ENCODE data around the gene UBE3C.

The UBE3C gene

DNA sequence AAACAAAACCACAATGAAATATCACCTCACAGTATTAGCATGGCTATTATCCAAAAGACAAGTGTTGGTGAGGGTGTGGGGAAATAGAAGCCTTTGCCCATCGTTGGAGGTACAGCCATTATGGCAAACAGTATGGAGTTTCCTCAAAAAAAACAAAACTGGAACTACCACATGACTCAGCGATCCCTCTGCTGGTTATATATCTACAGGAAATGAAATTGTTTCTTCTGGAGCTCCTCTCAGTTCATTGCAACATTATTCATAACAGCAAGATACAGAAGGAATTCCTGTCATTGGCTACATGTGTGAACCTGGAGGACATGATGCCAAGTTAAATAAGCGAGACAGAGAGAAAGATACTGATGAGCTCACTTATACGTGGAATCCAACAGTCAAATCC, 2.4 kb upstream of the UBE3C start:
- no peak overlapping the region for H3K9ac ChIP-seq (ENCODE audit: low read length)
- H3K4me3 ChIP-seq (ENCODE audit: low read length): no peak overlapping the region
- no peaks in the 10 kb centered on the region for H3K36me3 ChIP-seq (ENCODE audit: control insufficient read depth, insufficient read depth, low read length)
- H3K27ac ChIP-seq (ENCODE audit: low read depth, low read length): no peak overlapping the region
- H3K4me1 ChIP-seq (ENCODE audit: control insufficient read depth, insufficient read depth, low read length): peaks cover 17% of the 10 kb centered on the region
- no peaks in the 10 kb centered on the region for H3K27me3 ChIP-seq (ENCODE audit: control insufficient read depth, insufficient read depth, low read length)

DNA sequence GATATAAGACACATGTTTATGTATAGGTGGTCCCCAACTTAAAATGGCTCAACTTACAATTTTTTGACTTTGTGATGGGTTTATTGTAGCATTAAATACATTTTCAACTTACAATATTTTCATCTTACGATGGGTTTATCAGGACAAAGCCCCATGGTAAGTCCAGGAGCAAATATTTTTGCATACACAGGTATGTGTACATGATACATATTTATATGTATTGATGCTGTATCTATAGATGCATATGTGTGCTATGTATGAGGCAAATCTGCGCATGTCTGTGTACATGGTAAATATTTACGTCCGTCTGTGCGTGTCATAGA, 664 bp upstream of the UBE3C start:
- Histone ChIP-seq H3K36me3 (ENCODE audit: control insufficient read depth, insufficient read depth, low read length) (no peaks in the 10 kb centered on the region), H3K27me3 (ENCODE audit: control insufficient read depth, insufficient read depth, low read length) (no peaks in the 10 kb centered on the region), H3K4me1 (ENCODE audit: control insufficient read depth, insufficient read depth, low read length) (peaks cover 17% of the 10 kb centered on the region), H3K27ac (ENCODE audit: low read depth, low read length) (peak overlapping the region; percentile 88), H3K9ac (ENCODE audit: low read length) (no peak overlapping the region), H3K4me3 (ENCODE audit: low read length) (peak overlapping the region; percentile 73)

DNA sequence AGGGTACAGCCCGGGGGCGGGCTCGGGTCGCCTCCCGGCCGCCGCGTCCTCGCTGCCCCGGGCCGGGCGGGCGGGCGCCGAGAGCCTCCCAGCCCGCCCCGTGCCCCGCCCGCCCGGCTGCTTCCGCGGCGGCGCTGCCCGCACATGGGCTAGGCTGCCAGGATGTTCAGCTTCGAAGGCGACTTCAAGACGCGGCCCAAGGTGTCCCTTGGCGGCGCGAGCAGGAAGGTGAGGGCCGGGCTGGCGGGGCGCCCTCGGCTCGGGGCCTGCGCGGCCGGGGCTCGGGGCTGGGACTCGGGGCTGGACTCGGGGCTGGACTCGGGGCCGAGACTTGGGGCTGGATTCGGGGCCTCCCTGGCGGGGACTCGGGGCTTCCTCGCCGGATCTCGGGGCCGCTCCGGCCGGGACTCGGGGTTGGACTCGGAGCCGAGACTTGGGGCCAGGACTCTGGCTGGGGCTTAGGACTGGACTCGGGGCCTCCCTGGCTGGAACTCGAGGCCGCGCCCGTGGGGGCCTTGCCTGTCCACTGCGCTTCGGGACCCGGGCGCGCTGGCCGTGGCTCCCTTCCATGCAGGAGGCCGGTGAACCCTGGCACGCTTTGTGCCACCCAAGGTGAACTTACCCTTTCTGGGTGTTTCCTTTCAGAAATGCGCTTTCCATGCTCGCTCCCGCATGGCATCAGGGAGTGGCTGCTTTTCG, 534 bp downstream of the UBE3C start:
- H3K36me3 ChIP-seq (ENCODE audit: control insufficient read depth, insufficient read depth, low read length): no peaks in the 10 kb centered on the region
- peak overlapping the region; percentile 64 for H3K4me3 ChIP-seq (ENCODE audit: low read length)
- H3K27me3 ChIP-seq (ENCODE audit: control insufficient read depth, insufficient read depth, low read length): no peaks in the 10 kb centered on the region
- H3K9ac ChIP-seq (ENCODE audit: low read length): peak overlapping the region; percentile 80
- H3K4me1 ChIP-seq (ENCODE audit: control insufficient read depth, insufficient read depth, low read length): peaks cover 17% of the 10 kb centered on the region
- H3K27ac ChIP-seq (ENCODE audit: low read depth, low read length): peak overlapping the region; percentile 79

DNA sequence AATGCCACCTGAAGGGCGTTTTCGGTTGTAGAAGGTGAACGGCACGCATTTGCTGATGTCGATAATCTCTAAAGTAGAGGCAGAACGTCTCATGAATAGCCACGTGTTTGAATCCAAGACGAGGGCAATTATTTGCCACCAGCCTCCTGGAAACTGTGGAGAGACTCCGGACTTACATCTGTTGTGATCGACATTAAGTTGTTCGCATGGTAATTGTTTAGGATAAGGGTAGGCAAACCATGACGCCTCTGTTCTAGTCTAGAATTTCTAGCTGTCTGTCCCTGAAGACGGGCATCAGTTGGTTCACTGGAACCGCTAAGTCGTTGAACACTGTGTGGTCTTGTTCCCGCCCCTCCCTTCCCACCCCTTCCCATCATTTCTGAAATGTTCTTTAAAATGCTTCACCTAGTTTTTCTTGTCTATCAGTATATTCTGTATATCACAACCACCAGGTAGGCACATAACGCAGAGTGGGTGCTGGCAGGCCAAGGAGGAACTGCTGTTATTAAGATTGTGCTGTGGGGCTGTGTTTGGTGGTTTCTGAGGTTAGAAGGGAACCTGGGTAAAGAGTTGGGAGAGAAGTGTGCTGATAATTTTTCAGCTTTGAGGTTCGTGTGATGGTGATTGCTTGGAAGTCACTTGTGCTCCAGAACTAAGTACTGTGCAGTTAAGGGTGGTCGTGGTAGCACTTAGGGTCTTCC, 1.2 kb downstream of the UBE3C start:
- no peaks in the 10 kb centered on the region for H3K27me3 ChIP-seq (ENCODE audit: control insufficient read depth, insufficient read depth, low read length)
- peak overlapping the region; percentile 79 for H3K27ac ChIP-seq (ENCODE audit: low read depth, low read length)
- no peaks in the 10 kb centered on the region for H3K36me3 ChIP-seq (ENCODE audit: control insufficient read depth, insufficient read depth, low read length)
- peak overlapping the region; percentile 64 for H3K4me3 ChIP-seq (ENCODE audit: low read length)
- peaks cover 17% of the 10 kb centered on the region for H3K4me1 ChIP-seq (ENCODE audit: control insufficient read depth, insufficient read depth, low read length)
- peak overlapping the region; percentile 80 for H3K9ac ChIP-seq (ENCODE audit: low read length)

DNA sequence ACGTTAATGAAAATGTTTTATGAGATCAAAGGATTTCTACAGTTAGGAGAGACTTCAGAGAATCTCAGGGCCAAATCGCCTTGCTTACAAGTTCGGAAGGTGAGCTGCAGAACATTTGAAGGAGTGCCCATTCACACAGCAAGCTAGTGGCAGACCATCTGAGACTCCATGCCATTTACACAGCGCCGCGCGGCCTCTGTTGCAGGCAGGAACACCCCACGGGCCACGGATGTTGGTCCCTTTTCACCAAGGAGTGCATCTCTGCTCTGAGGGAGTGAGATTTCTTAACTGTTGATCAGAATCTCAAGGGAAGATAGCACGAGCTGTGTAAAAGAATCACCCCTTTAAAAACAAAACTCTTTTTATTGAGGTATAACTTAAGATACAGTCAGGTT, 1.8 kb downstream of the UBE3C start:
- no peak overlapping the region for H3K27ac ChIP-seq (ENCODE audit: low read depth, low read length)
- peaks cover 17% of the 10 kb centered on the region for H3K4me1 ChIP-seq (ENCODE audit: control insufficient read depth, insufficient read depth, low read length)
- H3K36me3 ChIP-seq (ENCODE audit: control insufficient read depth, insufficient read depth, low read length): no peaks in the 10 kb centered on the region
- peak overlapping the region; percentile 64 for H3K4me3 ChIP-seq (ENCODE audit: low read length)
- H3K27me3 ChIP-seq (ENCODE audit: control insufficient read depth, insufficient read depth, low read length): no peaks in the 10 kb centered on the region
- H3K9ac ChIP-seq (ENCODE audit: low read length): no peak overlapping the region

DNA sequence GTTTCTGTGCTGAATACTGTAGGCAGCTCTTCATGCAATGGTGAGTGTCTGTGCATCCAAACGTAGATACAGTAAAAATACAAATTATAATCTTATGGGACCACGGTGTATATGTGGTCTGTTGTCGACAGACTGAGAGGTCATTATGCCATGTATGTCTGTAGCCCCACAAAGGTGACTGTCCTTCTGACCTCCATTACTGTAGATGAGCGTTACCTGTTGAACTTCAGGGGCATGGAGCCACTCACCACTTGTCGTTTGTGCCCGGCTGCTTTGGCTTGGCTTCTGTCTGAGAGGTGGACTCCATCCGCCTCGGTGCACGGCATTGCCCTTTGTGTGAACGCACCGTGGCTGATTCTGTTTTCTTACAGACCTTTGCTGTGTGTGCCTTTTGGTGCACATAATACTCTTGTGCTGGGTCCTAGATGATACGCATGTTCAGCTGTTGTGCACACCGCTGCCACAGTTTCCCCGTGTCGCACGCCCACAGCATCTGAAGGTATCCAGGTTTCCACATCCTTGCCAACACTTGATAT, 2.9 kb downstream of the UBE3C start:
- no peak overlapping the region for H3K9ac ChIP-seq (ENCODE audit: low read length)
- H3K4me1 ChIP-seq (ENCODE audit: control insufficient read depth, insufficient read depth, low read length): peaks cover 17% of the 10 kb centered on the region

DNA sequence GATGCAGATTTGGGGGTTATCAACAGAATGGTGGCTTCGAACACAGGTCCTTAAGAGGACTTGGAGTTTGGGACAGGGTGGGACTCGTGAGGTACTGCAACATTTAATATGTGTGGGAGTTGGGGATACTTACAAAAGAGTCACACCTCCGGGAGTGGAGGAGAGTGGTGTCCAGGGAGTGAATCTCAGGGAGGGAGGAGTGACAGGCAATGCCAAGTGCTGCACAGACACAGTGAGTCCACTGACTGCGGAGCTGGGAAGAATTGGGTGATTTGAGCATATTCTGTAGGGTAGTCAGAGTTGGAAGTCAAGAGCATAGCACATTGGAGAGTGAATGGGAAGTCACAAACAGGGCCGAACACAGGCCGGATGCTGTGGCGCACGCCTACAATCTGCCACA, 5.1 kb downstream of the UBE3C start:
- Histone ChIP-seq H3K27me3 (ENCODE audit: control insufficient read depth, insufficient read depth, low read length) (no peaks in the 10 kb centered on the region), H3K4me1 (ENCODE audit: control insufficient read depth, insufficient read depth, low read length) (peaks cover 14% of the 10 kb centered on the region), H3K36me3 (ENCODE audit: control insufficient read depth, insufficient read depth, low read length) (no peaks in the 10 kb centered on the region), H3K9ac (ENCODE audit: low read length) (no peak overlapping the region), H3K4me3 (ENCODE audit: low read length) (no peak overlapping the region), H3K27ac (ENCODE audit: low read depth, low read length) (no peak overlapping the region)

More for the DNA sequence above, 2.9 kb downstream of the UBE3C start:
- no peaks in the 10 kb centered on the region for H3K27me3 ChIP-seq (ENCODE audit: control insufficient read depth, insufficient read depth, low read length)
- no peaks in the 10 kb centered on the region for H3K36me3 ChIP-seq (ENCODE audit: control insufficient read depth, insufficient read depth, low read length)
- no peak overlapping the region for H3K27ac ChIP-seq (ENCODE audit: low read depth, low read length)
- H3K4me3 ChIP-seq (ENCODE audit: low read length): no peak overlapping the region

DNA sequence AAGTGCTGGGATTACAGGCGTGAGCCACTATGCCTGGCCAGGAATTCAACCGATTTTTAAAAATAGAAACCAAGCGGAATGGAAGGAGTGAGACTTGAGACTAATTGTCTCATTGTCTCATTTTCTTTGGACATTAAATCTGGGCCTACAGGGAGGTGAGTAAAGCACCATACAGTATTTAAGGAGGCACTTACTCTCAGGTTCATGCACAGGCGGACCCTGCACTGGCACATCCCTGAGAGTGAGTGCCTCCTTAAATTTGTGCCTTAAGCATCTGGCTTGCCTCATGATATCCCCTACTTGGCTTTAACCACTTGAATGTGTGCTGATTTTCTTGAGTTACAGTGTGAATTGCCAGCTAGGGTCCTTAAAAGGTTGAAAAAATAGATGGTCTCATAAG, 10.6 kb downstream of the UBE3C start:
- Histone ChIP-seq H3K4me1 (ENCODE audit: control insufficient read depth, insufficient read depth, low read length) (no peaks in the 10 kb centered on the region), H3K9ac (ENCODE audit: low read length) (no peak overlapping the region), H3K27me3 (ENCODE audit: control insufficient read depth, insufficient read depth, low read length) (no peaks in the 10 kb centered on the region), H3K4me3 (ENCODE audit: low read length) (no peak overlapping the region), H3K36me3 (ENCODE audit: control insufficient read depth, insufficient read depth, low read length) (no peaks in the 10 kb centered on the region), H3K27ac (ENCODE audit: low read depth, low read length) (no peak overlapping the region)

DNA sequence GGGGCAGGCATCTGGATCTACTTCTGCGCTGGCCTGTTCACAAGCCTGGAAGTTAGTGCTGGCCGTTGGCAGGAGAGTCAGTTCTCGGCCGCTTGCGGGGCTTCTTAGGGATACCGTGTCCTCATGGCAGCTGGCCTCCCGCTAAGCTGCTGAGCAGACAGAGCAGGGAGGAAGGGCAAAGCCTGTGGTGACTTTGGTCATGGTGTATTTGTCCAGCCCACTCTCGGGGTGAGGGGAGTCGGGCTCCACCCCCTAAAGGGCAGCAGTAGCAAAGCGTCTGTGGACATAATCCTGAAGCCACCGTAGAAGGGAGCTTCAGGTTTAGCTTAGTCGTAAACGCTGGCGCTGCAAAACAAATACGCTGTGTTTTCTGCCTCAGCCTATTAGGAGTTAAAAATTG, 12.2 kb downstream of the UBE3C start:
- Histone ChIP-seq H3K36me3 (ENCODE audit: control insufficient read depth, insufficient read depth, low read length) (no peaks in the 10 kb centered on the region), H3K4me3 (ENCODE audit: low read length) (no peak overlapping the region), H3K4me1 (ENCODE audit: control insufficient read depth, insufficient read depth, low read length) (no peaks in the 10 kb centered on the region), H3K27ac (ENCODE audit: low read depth, low read length) (no peak overlapping the region), H3K27me3 (ENCODE audit: control insufficient read depth, insufficient read depth, low read length) (no peaks in the 10 kb centered on the region), H3K9ac (ENCODE audit: low read length) (no peak overlapping the region)

DNA sequence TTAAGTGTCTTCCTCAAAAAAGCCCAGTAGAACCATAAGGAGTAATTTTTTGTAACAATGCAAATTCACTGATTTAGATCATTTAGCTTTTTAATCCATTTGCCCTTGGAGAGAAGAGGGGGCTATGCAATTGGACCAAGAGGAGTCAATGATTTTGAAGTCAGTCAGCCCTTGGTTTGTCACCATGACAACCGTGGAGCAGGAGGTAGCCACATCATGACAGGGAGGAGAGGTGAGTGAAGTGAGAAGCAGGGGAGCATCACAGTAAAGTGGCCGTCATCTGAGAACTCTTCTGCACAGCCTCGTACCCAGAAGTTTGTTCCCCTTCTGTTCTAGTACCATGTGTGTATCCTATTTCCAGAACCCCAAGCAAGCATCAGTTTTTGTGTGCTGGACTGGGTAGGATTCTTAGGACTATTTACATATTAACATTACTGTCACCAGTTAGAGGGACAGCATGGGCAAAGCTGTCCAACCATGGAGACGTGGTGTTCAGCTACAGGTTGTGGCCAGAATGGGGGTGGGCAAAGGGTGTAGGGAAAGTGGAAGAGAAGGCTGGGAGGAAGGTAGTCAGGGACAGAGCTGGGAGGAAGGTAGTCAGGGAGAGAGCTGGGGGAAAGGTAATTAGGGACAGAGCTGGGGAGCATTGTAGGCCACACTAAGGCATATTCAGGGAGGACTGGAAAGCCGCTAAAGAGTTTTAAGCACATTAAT, 13.1 kb downstream of the UBE3C start:
- Histone ChIP-seq H3K27me3 (ENCODE audit: control insufficient read depth, insufficient read depth, low read length) (no peaks in the 10 kb centered on the region), H3K9ac (ENCODE audit: low read length) (no peak overlapping the region), H3K36me3 (ENCODE audit: control insufficient read depth, insufficient read depth, low read length) (no peaks in the 10 kb centered on the region), H3K4me1 (ENCODE audit: control insufficient read depth, insufficient read depth, low read length) (no peaks in the 10 kb centered on the region), H3K27ac (ENCODE audit: low read depth, low read length) (no peak overlapping the region), H3K4me3 (ENCODE audit: low read length) (no peak overlapping the region)

DNA sequence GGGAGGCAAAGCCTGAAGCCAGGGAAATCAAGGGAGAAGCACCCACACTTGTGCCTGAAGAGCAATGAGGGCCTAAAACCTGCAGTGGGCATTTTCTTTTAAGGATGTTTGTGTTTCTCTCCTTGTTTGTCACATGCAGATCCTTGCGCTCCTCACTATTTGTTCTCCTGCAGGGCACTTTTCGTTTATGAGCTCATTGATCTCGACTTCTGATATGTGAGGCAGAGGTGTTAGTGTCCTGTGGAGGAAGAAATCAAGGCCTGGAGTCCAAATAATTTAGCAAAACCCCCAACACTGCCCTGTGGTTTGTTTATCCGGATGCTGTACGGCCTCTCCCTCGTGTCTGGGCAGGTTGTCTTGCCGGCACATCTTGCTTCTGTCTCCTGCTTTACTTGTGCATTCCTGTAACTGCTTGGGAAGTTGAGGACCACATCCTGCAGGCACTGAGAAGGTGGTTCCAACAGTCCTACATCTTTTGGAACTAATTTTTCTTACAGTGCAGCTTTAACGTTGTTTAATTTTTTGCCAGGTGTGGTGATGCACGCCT, 13.7 kb downstream of the UBE3C start:
- Histone ChIP-seq H3K27me3 (ENCODE audit: control insufficient read depth, insufficient read depth, low read length) (no peaks in the 10 kb centered on the region), H3K27ac (ENCODE audit: low read depth, low read length) (no peak overlapping the region), H3K4me3 (ENCODE audit: low read length) (no peak overlapping the region), H3K9ac (ENCODE audit: low read length) (no peak overlapping the region), H3K4me1 (ENCODE audit: control insufficient read depth, insufficient read depth, low read length) (no peaks in the 10 kb centered on the region), H3K36me3 (ENCODE audit: control insufficient read depth, insufficient read depth, low read length) (no peaks in the 10 kb centered on the region)

DNA sequence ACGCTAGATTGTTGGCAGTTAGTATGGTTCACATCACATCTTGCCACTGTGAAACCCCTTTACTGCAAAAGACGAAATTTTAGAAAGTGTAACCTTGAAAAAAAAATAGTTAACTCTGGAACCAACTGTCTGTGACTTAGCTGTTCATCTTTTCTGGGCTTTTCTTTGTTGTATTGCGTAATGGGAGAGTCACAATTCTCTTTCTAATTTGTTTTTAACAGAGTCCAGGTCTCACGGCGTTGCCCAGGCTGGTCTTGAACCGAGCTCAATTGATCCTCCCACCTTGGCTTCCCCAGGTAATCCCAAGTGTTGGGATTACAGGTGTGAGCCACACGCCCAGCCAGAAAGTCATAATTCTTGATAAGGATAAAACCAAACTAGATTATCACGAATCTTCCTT, 14.5 kb downstream of the UBE3C start:
- Histone ChIP-seq H3K27me3 (ENCODE audit: control insufficient read depth, insufficient read depth, low read length) (no peaks in the 10 kb centered on the region), H3K4me1 (ENCODE audit: control insufficient read depth, insufficient read depth, low read length) (no peaks in the 10 kb centered on the region), H3K4me3 (ENCODE audit: low read length) (no peak overlapping the region), H3K36me3 (ENCODE audit: control insufficient read depth, insufficient read depth, low read length) (no peaks in the 10 kb centered on the region), H3K9ac (ENCODE audit: low read length) (no peak overlapping the region), H3K27ac (ENCODE audit: low read depth, low read length) (no peak overlapping the region)
